NCI-H2107 treated with DMSO at 0.1 percent for 48 hours (cell line): Measurements from ENCODE around the gene HNF1A.
A peak's percentile ranks its signal among the peaks of the same experiment; 100 is the strongest.

Experiments
- DNase-seq: peaks from one replicate; lab custom pipeline; 2025; ENCODE audit not compliant: unreplicated experiment; lab: John Stamatoyannopoulos, UW

Gene HNF1A

DNA sequence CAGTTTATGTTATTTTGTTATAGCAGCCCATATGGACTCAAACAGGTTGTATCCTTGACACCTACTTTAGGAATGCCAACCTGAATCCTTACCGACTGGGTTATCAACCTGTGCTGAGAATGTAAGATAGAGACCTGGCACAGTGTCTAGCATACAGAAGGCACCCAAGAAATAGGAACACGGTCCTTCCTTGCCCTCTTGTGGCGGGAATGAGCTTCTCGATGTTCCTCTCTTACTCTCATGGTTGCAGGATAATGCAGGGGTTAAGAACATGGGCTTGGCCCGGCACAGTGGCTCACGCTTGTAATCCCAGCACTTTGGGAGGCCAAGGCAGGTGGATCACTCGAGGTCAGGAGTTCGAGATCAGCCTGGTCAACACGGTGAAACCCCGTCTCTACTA is 31.4 kb downstream of the HNF1A start:
- DNase-seq, result peak; percentile 30

DNA sequence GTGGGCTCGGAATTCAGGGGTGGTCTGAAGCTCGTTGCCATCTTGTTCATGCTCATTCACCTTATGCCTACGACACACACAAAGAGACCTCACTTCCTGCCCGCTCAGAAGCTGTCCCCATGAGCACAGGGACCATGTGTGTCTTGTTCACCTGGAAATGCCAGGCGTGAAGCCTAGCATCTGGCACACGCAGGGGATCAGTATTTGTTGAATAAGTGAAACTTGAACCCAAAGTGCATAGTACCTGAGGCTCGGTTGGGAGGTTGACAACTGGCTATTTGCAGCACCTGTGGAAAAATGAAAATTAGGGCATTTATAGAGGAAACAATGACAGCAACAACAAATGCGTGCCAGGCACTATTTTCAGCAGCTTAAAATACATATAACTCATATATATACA is 32.5 kb downstream of the HNF1A start:
- DNase-seq, result no peak

DNA sequence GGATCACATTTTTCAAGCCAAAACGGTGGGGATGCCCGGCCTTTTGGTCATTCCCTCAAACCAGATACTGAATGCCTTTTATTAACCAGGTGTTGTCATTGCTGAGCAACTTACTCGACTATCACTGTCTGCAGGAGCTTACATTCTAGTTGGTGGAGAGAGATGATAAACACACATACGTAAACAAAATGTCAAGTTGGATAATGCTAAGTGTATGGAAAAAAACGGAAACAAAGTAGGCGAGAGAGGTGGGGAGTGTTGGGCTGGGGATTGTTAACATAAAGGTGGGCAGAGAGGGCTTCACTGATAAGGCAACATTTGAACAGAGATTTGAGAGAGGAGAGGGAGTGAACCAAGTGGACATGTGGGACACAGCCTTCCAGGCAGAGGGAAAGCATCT is 33.5 kb downstream of the HNF1A start:
- DNase-seq, result no peak

DNA sequence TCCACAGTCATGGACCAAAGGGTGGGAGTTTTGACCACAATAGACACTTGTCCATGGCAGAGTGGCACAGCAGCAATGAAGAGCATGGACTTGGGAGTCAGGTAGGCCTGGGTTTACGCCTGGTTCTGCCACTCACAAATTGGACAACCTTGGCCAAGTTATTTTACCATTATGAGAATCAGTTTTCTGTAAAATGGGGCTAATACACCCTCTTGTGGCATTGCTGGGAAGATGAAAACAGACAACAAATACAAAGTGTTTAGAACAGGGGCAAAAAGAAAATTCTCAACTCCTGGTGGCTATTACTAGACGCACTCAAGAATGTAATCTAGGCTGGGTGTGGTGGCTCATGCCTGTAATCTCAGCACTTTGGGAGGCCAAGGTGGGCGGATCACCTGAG is 35.4 kb downstream of the HNF1A start:
- DNase-seq, result no peak

DNA sequence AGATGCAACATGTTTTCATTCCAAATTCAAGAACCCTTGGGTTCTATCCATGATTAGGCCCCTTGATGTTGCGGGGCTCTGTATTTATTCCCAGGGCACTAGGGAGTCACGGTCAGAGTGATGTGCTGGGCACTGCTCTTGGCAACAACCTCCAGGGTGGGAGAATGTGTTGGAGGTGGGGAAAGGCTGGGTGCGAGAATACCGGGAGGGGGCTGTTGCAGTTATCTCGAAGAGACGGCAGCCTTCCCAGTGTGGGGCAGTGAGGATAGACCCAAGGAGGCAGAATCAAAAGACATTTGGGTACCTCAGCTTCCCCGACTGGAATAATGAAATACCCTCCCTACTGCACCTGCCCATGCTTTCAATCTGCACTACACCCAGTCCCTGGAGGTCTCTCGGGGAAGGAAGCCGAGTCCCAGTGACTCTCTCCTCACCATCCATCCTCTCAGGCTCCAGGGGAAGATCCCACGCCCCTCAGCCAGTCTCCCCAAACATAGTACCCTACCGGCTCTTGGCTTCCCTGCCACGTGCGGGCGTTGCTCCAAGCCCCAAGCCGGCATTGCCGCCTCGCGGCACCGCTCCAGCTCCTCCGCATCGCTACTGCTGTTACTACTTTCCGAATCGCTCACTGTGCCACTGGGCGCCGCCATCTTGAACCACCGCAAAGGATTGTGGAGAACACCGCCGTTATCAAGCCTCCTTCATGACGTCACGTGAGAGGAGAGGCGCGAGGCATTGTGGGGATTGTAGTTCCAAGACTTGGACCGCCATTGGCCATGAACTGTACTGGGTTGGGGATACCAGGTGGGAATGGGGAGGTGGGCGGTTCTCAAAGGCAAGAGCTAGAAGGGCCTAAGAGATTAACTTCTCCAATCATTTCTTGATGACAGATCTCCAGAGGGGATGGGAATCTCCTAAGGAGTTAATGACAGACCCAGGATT is 37.8 kb downstream of the HNF1A start, which contains the start of gene C12orf43:
TSS of gene C12orf43 (minus strand) at position 663 of the 942 bp plus-strand sequence. CDS start at position 650, 13 bp downstream.
- peak; percentile 93 for DNase-seq

DNA sequence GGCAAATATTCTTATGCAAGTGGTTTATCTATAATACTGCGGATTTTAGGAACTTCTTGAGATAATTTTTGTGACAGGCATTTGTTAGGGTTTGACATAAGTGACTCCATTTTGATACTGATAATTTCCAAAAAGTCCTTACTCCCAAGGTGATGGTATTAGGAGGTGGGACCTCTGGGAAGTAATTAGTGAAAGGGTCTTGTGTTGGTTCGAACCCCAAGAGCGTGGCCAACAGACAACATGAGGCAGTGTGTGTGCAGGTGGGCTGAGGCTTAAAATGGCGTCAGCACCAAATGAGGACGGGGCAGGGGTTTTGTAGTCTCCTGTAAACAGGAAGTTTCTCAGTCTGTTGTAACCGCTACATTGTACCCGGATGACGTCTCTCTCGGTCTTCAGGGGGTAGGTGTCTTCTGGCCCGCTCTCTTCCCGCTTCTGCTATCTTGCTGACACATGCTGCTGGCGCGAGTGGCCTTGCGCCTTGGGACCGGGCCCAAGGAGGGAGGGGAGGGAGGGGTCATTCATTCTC is 39.7 kb downstream of the HNF1A start:
- no peak for DNase-seq

DNA sequence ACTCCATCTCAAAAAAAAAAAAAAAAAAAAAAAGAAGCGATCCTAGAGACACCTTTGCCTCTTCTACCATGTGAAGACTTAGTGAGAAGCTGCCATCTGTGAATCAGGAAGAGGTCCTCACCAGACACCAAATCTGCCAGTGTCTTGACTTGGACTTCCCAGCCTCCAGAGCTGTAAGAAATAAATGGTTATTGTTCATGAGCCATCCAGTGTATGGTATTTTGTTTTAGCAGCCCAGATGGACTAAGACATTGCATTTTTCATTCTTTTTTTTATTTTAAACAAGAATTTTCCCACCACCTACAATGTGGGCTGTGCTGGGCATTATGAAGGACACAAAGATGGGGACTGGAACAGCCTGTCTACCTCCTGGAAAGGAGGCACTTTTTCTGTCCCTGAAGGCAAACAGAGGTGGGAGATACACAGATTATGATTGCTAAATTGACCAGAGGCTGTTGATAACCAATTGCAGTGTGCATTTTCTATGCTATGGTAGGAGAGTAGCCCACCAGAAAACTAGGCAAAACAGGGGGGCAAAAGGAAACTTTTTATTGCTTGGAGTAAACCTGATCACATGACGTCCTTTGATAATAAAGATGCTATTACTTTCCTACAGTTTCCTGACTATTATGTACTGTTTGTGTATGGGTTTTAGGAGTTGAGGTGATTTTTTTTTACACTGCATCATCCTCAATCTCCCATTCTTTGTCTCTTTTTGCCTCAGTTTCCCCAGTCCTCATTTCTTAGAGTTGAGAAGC is 40.7 kb downstream of the HNF1A start:
- DNase-seq, result no peak

DNA sequence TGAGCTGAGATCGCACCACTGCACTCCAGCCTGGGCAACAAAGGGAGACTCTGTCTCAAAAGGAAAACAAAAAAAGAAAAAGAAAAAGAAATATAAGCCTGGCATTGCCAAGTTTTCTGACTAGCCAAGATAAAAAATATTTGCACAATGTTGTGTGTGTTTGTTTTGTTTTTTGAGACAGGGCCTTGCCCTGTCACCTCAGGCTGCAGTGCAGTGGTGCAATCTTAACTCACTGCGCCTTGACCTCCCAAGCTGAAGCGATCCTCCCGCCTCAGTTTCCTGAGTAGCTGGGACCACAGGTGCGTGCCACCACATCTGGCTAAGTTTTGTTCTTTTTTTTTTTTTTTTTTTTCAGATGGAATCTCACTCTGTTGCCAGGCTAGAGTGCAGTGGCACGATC is 43.4 kb downstream of the HNF1A start:
- DNase-seq, result no peak

DNA sequence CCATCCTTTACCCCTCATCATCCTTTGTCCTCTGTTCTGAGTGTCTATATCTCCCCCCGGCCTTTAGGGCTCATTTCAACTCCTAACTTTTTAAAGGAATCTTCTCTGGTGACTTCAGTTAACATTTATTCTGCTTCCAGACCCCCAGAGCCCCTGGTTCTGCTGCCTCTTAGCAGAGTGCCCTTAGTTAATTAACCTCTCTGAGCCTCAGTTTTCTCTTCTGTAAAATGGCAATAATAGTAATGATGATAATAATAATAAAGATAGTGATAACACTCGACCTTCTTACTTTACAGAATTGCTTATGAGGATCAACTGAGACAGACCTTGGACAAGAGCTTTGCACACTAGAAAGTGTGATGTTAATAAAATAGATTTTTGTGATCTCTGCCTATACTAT is 44.4 kb downstream of the HNF1A start:
- no peak for DNase-seq

DNA sequence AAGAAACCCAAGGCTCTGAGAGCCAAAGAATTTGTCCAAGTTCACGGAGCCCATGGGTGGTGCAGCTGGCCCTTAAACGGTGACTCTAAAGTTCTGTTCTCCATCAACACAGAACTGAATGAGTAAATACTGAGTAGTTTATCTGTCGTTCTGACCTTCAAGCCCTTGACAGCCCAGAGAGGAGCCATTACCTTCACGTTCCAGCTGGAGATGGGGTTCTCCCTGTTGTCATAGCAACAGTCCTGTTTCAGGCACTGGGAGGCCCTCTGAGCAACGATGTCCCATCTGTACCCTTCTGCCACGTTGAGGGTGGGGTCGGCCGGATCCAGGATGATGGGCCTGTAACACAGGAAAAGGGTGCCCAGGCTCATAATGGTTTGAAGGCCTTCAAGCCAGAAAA is 45.5 kb downstream of the HNF1A start:
- no peak for DNase-seq

DNA sequence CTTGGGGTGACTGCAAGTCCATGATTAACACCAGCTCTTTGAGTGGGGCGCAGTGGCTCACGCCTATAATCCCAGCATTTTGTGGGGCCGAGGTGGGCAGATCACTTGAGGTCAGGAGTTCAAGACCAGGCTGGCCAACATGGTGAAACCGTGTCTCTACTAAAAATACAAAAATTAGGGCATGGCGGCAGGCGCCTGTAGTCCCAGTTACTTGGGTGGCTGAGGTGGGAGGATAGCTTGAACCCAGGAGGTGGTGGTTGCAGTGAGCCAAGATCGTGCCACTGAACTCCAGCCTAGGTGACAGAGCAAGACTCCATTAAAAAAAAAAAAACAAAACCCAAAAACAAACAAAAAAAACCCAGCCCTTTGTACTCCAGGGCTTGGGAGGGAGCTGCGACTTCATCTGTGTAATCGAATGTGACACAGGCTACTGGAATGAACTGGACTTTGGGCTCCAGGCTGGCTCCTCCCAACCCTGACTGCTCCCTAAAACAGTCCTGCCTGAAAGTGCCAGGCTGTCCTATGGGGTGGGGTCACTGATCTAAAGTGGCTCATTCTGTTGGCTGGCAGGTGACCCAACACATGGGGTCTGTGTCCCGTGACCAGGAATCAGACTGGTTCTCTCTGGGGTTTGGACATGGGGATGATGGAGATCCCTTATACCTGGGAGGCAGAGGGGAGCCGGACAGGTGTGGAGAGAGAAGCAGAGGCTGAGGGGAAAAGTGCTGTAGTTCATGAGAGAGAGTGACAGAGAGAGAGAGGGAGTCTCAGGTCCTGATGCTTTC is 47.3 kb downstream of the HNF1A start:
- DNase-seq, result no peak

DNA sequence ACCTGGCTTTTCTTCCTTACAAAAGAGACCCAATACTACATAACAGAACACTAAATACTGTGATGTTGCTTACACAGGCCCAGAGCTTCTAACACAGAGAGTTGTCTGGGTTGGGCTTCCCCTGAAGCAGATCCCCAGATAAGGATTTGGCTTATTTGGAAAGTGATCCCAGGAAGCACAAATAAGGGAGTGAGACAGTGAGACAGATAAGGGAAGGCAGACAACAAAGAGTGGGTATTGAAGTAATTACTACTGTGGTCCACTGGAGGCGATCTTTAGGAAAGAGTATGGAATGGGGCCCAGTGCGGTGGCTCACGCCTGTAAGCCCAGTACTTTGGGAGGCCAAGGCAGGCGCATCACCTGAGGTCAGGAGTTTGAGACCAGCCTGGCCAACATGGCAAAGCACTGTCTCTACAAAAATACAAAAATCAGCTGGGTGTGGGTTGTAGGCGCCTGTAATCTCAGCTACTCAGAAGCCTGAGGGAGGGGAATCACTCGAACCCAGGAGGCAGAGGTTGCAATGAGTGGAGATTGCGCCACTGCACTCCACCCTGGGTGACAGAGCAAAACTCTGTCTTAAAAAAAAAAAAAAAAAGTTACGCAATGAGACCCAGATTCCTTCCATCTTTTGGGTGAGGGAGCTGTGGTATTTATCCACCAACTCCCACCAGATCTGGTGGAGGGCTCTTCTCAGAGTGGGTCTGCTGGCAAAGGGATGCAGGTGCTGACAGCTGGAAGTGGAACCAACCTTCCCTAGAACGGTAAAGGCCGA is 48.1 kb downstream of the HNF1A start:
- DNase-seq, result no peak

DNA sequence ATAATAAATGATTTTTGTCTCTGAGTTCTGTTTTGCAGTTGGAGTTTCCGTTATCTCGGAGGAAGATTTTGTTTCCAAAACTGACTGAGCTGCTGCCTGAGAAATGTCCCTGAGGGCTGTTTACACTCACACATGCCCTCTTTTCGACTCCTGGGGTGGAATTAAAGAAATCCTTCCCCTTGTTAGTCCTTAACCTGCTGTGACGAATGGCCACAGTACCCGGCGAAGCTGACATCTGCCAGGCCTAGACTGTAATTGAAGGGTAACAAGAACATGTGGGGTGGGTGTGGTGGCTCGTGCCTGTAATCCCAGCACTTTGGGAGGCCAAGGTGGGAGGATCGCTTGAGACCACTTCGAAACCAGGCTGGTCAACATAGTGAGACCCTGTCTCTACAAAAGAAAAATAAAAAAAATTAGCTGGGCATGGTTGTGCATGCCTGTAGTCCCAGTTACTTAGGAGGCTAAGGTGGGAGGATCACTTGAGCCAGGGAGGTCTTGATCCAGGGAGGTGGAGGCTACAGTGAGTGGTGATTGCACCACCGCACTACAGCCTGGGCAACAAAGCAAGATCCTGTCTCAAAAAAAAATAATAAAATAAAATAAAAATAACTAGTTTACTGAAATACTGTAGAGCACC is 52.4 kb downstream of the HNF1A start:
- no peak for DNase-seq

DNA sequence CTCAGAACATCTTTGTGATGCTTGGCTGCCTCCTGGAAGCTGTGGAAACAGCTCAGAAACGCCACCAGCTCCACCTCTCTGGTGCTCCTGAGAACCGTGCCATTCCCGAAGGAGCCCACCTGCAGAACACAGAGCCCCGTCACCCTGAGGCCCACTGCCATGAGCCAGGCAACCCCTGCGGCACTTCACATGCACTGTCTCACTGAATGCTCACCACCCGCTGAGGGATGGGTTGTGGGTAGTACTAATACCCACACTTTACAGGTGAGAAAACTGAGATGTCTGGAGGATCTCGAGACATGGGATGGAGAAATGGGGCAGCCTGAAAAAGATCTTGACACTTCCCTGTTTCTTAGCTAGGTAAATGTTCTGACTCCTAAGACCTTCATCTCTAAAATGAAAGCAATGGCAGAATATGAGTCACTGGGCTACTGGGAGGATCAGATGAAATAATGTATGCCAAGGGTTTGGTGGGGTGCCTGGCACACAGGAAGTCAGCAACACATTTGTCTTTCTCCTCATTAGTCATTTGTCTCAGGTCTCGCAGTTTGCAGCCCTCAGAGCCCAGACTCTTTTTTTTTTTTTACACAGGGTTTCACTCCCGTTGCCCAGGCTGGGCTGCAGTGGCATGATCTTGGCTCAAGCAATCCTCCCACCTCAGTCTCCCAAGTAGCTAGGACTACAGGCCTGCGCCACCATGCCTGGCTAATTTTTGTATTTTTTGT is 55.4 kb downstream of the HNF1A start:
- DNase-seq, result no peak

DNA sequence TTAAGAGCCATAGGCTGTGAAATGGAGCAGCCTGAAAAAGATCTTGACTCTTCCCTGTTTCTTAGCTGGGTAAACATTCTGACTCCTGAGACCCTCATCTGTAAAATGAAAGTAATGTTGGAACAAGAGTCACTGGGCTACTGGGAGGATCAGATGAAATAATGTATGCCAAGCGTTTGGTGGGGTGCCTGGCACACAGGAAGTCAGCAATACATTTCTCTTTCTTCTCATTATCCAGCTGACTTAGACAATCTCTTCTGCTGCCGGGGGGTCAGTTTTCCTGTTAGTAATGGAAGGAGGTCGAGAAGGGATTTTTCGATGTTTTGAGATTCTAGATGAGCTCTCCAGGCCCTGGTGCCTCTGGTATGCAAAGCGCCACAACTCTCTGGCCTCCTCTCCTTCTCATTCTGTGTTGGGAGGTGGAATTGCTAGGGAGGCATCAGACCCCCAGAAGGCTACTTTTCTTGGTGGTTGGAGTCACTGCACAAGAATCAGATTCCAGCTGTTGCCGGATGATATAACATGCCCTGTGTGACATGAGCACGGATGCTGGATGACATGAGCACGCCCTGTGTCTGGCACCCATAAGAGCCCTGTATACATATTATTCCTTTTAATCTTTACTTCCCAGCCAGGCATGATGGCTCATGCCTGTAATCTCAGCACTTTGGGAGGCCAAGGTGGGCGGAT is 56.4 kb downstream of the HNF1A start:
- no peak for DNase-seq

DNA sequence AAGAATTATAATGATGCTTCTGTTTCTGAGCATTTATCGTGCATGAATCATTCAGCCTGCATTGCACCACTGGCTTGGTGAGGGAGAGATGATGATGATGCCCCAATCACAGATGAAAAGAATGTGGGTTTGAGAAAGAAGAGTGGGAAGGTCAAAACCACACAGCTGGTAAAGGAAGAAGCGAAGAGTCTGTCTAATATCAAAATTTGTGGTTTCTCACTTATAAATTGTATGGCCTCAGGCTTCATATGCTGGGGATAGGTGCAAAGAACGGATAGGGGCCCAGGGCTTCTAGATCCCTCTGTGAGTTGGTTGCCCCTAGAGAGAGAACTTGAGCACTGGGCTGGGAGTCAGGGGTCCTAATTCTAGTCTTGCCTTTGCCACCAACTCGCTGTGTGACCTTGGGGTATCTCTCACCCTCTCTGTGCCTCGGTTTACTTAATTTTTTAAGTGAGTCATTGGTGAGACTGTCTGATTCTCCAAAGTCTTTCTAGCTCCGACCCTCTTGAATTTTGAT is 58.5 kb downstream of the HNF1A start:
- no peak for DNase-seq

DNA sequence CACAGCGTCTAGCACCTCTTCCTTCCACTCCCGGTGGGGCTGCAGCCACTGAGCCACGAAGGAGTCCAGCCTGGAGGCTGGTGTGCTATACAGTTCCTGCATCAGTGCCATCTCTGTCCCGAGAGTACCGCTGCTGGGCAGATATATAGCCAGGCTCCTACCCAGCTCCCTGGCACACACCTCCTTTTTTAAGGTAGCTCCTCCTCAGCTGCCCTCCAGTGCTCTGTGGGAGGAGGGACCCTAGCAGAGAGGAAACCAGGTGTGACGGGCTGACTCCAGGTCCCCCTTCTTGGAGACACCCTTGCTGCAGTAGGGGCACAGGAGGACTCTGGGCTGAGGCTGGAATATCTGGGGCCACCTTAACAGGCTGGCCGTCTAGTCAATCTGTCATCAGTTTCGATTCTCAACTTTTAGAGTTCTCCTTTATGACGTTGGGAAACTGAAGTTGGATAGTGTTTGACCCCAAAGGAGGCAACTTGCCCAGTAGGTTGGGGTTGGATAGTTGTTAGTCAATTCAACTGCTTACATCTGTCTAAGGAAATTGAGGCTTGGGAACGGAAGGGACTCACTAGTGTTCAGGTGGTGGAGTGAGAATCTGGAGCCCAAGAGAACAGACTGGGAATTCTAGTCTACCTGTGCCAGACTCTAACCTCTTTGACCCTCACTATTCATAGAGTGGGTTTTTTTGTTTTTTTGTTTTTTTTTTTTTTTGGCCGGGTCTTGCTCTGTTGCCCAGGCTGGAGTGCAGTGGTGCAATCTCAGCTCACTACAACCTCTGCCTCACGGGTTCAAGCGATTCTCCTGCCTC is 60.7 kb downstream of the HNF1A start, which contains the start of gene OASL:
TSS of gene OASL (minus strand) at position 386 of the 808 bp plus-strand sequence. CDS start at position 111, 275 bp downstream.
- no peak for DNase-seq
